Bronchus fibroblast of lung (primary cell): ENCODE measurements around the gene NDRG3. TPM values are rescaled to one million over a fixed set of nuclear protein-coding genes. Genes with fewer than 3 reads are reported as not detected.

Experiments used
- total RNA-seq: library from RNA; depleted of rRNA; stranded (reverse); fragments of >200 nt; gene quantifications from 2 replicates; pipeline ENCODE4 v1.2.3, GENCODE V29; 2015

Gene NDRG3
- 14.4 and 17.1 TPM in 2 replicates for total RNA-seq

GRCh38 chr20:36745927-36746659, at the start of gene NDRG3:
Gene NDRG3 (minus strand): TSS chr20:36746090. CDS start chr20:36721735, 24,355 bp downstream.

DNA sequence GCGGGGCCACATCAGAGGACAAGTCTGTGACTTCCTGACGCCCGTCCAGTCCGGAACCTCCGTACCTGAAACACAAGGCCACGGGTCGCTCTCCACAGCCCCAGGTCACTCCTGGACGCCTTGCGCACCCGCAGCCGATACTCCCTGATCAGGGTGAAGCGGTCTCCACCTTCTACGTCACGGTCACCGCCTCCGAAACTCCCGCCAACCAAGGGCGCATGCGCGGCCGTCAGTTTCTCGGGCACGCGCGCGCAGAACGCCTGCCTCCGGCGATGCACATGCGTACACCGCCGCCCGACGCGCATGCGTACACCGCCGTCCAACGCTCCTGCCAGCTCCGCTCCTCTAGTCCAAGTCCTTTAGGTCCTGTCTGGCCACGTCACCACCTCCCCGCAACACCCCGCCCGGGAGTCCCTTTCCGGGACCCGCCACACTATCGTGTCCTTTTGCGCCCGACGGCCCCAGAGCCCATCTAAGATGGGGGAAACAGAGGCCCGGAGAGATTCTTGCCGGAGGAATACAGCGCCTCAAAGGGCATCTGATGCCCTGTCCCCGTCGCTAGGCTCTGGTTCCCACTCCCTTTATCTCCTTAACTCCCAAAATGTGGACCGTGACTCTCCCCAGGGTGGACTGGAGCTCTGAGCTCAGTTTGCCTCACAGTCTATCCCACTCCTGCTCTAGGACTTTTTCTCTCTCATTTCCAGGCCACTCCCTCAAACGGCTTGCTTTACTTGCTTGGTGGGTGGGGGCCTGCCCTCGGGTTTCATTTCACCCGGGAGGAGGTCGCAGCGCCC, 27.9 kb upstream of the NDRG3 start, which contains the start of gene DSN1:
TSS of gene DSN1 (minus strand) at position 167 of the 794 bp plus-strand sequence. CDS start 2,305 bp downstream, outside the sequence.

DNA sequence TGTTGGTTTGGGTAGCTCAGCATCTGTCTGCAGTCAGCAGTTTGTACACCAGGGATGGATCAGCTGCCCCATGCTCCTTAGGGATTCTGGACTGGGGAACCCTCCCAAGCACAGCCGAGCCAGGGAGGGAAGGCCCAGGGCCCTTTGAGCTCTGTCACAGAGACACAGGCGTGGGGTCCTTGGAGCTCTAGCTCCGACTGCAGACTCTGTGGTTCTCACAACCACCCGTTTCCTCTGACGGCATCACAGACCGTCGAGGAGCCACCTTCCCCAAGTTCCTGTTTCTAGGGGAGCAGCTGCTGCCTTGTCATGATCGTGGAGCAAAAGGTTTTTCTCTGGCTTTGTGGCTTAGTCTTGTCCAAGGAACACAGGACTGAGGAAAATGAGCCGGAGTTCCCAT, 99.9 kb downstream of the NDRG3 start, which contains the start of gene SLA2:
TSS of gene SLA2 (minus strand) at position 199 of the 400 bp plus-strand sequence. CDS start 4,861 bp downstream, outside the sequence.

DNA sequence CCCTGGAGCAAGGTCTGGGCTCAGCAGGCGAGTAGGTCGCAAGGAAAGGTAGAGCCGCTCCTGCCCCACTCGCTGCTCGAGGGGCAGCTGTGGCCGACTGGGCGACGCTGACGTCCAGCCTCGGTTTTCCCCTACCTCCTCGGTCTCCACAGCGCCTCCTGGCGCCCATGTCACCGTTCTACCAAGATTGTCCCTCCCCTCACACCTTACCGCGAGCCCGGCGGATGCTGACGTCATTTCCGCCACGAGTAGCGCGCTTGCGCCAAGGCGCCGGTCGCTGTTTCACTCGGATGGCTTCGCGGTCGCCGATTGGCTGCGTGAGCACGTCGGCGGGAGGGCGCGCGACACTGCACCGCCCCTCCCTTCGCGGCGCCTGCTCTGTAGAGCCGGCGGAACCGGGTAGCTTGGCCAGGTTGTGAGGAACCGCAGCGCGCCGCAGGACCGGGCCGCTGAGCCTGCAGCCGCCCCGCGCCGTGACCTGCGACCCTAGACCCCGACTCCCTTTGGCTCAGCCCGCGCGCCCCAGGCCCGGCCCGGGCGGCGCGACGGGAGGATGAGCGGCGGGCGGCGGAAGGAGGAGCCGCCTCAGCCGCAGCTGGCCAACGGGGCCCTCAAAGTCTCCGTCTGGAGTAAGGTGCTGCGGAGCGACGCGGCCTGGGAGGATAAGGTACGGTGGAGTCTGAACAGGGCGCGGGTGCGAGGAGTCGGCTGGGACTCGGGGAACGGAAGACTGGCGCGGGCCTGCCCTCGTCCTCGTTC, 140.3 kb downstream of the NDRG3 start, which contains the start of gene RAB5IF:
TSS of gene RAB5IF (plus strand) at position 381 of the 759 bp plus-strand sequence. CDS start at position 554, 173 bp downstream.

Other genes starting within 250 kb of the NDRG3 start
- gene MYL9, start 204.6 kb downstream of the NDRG3 start, total RNA-seq, result 54.1 and 78.6 TPM in 2 replicates
- gene TGIF2, start 172.5 kb downstream of the NDRG3 start, total RNA-seq, result 8.6 and 9.1 TPM in 2 replicates
- gene RAB5IF, start 140.3 kb downstream of the NDRG3 start, total RNA-seq, result 109 and 112 TPM in 2 replicates
- not detected in 2 replicates for gene SLA2, start 99.9 kb downstream of the NDRG3 start, total RNA-seq
- gene DSN1, start 27.7 kb upstream of the NDRG3 start, total RNA-seq, result 30.6 and 37.2 TPM in 2 replicates
- 0.15 and 0.34 TPM in 2 replicates for gene TLDC2, start 130.0 kb upstream of the NDRG3 start, total RNA-seq
- 11.6 and 14.3 TPM in 2 replicates for gene SAMHD1, start 205.6 kb upstream of the NDRG3 start, total RNA-seq